ENCODE data around the gene MMP2. TPM values are rescaled to one million over a fixed set of nuclear protein-coding genes. Genes with fewer than 3 reads are reported as not detected.

The MMP2 gene
- total and polyA plus RNA-seq, 2 of the 13 experiments (the other 11 are each of a cell fraction or from before 2014, with no cell fraction given), result 0.31 to 1.3 TPM

DNA sequence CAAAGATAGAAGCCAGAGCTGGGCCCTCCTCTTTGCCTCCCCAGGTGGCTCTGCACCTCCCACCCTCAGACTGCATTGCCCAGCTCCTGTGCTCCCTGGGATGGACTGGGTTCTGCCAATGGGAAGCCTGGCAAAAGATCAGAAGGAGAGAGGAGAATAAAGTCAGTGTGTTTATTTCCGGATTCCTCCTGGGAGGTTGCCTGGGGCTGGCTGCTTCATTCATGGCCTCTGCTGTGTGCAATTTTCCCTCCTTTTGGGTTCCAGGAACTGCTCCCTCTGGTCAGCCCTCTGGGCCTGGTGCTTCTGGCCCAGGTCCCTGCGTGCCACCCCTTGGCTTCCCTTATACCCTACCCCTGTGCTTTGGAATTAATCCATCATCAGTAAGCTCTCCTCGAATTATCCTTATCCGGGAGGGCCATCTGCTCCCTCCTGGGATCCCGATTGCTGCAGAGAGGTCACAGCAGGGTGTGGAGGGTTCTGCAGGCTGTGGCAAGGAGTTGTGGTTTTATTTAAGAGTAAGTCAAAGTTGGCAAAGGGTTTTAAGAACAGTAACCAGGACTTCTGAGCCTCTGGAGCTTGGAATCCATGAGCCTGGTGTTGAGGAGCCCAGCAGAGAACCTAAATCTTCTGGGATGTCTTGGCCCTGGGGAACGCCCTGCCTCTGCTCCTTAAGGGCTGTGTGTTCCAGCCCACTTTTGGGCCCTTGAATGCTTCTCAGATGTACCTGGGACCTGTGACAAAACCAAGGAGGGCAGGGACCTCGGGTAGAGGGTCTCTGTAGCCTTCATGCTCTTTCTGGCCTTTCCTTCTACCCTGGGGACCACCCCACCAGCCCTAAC lies 8.2 kb upstream of the MMP2 start:
- no peak for ATAC-seq
- in situ Hi-C loops (cut with HindIII; ENCODE audit: extremely low pct_ligation_motif_present, low pct_unique_long_range_greater_than_20kb), result loop anchor here (25.0 kb wide), 1 partner anchor 842 kb away; no protein-coding TSS in a partner anchor
- CTCF ChIA-PET (ENCODE audit: low intra/inter-chr PET ratio, low total read pairs), result interaction anchor here (9.6 kb wide), 1 partner anchor 231 kb away, joined by 423 read pairs; no protein-coding TSS in a partner anchor
- intact Hi-C loops (cut with micrococcal nuclease; ENCODE audit: unreplicated experiment), result no loop called here
- no TSS peak for BruUV-seq (replicated peaks)
- no peaks in the 10 kb centered on the region for H4K20me1 ChIP-seq (ENCODE audit: insufficient read depth, low read length)
- H3K4me3 ChIP-seq (replicated peaks in 1 of 3; ENCODE audit: insufficient read depth in 1 of 3, low read depth in 2 of 3, low read length in 3 of 3), result no peak overlapping the region
- no peak for FAIRE-seq
- POLR2A ChIA-PET, result no interaction called here
- DNase-seq (ENCODE audit: low spot score), result no peak
- no peak overlapping the region for H3K4me2 ChIP-seq (ENCODE audit: low read depth, low read length)
- no peaks in the 10 kb centered on the region for H3K36me3 ChIP-seq (replicated peaks in 1 of 2; ENCODE audit: control insufficient read depth in 1 of 2, insufficient read depth in 2 of 2, low read length in 2 of 2)
- no peaks in the 10 kb centered on the region for H3K9me3 ChIP-seq (ENCODE audit: low read length)
- no peaks in the 10 kb centered on the region for H3K79me2 ChIP-seq (ENCODE audit: insufficient read depth, low read length)
- no peak overlapping the region for H3K27ac ChIP-seq (ENCODE audit: extremely low read length, insufficient read depth, low read length)
- 8% methylated on average over 6 of the region's 7 CpGs for WGBS (ENCODE audit: low lambda C conversion rate)
- H3K4me1 ChIP-seq (ENCODE audit: insufficient read depth, low read length), result no peaks in the 10 kb centered on the region
- H3K27me3 ChIP-seq (ENCODE audit: control insufficient read depth in 1 of 2, insufficient read depth in 2 of 2, low read length in 2 of 2), result peaks cover 0 to 15% of the 10 kb centered on the region in 2 experiments; a peak in 3 of 5 replicates
- no peak overlapping the region for H3K9ac ChIP-seq (ENCODE audit: insufficient read depth, low read depth, low read length)
- H2AFZ ChIP-seq (ENCODE audit: low read length), result no peak overlapping the region
- TF ChIP-seq AGO2 (optimal IDR thresholded peaks at IDR 0.05; ENCODE audit: low read depth, low read length) (no peak), TCF7 (IDR thresholded peaks at IDR 0.05; ENCODE audit: low read depth) (0 out of 2 replicates have a peak, but pooled peaks have one; percentile 1)

- ATAC-seq (no peak), FAIRE-seq (no peak), DNase-seq (ENCODE audit: low spot score) (no peak)
- no peaks in the 10 kb centered on the region for H3K4me1 ChIP-seq (ENCODE audit: insufficient read depth, low read length)
- no peak overlapping the region for H3K9ac ChIP-seq (ENCODE audit: insufficient read depth, low read depth, low read length)
- H3K4me3 ChIP-seq (replicated peaks in 1 of 3; ENCODE audit: insufficient read depth in 1 of 3, low read depth in 2 of 3, low read length in 3 of 3), result no peak overlapping the region
- H3K9me3 ChIP-seq (ENCODE audit: low read length), result no peaks in the 10 kb centered on the region
- ChIA-PET POLR2A (no interaction called here), CTCF (ENCODE audit: low intra/inter-chr PET ratio, low total read pairs) (no interaction called here)
- TF ChIP-seq, protein P1, sequence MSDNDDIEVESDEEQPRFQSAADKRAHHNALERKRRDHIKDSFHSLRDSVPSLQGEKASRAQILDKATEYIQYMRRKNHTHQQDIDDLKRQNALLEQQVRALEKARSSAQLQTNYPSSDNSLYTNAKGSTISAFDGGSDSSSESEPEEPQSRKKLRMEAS (IDR thresholded peaks at IDR 0.05), result no peak
- no peak for TF ChIP-seq ARNT (IDR thresholded peaks at IDR 0.05)
- TF ChIP-seq KDM5B (CRISPR knock-in tag; IDR thresholded peaks at IDR 0.05; ENCODE audit: borderline replicate concordance), result no peak
- TF ChIP-seq, protein P2, sequence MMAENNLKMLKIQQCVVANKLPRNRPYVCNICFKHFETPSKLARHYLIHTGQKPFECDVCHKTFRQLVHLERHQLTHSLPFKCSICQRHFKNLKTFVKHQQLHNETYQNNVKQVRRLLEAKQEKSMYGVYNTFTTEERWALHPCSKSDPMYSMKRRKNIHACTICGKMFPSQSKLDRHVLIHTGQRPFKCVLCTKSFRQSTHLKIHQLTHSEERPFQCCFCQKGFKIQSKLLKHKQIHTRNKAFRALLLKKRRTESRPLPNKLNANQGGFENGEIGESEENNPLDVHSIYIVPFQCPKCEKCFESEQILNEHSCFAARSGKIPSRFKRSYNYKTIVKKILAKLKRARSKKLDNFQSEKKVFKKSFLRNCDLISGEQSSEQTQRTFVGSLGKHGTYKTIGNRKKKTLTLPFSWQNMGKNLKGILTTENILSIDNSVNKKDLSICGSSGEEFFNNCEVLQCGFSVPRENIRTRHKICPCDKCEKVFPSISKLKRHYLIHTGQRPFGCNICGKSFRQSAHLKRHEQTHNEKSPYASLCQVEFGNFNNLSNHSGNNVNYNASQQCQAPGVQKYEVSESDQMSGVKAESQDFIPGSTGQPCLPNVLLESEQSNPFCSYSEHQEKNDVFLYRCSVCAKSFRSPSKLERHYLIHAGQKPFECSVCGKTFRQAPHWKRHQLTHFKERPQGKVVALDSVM (CRISPR knock-in tag; IDR thresholded peaks at IDR 0.05), result no peak
- no peak for TF ChIP-seq SRSF9 (IDR thresholded peaks at IDR 0.05; ENCODE audit: borderline replicate concordance, insufficient read depth, low read depth, low read length, poor library complexity, severe bottlenecking)
- TF ChIP-seq, protein P3, sequence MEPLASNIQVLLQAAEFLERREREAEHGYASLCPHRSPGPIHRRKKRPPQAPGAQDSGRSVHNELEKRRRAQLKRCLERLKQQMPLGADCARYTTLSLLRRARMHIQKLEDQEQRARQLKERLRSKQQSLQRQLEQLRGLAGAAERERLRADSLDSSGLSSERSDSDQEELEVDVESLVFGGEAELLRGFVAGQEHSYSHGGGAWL (CRISPR knock-in tag; IDR thresholded peaks at IDR 0.05), result no peak
- no peak for TF ChIP-seq NCOA2 (CRISPR knock-in tag; IDR thresholded peaks at IDR 0.05)
- no peak for TF ChIP-seq ZSCAN29 (CRISPR knock-in tag; conservative IDR thresholded peaks at IDR 0.05)
- peaks cover 0 to 15% of the 10 kb centered on the region in 2 experiments; a peak in 3 of 5 replicates for H3K27me3 ChIP-seq (ENCODE audit: control insufficient read depth in 1 of 2, insufficient read depth in 2 of 2, low read length in 2 of 2)
- H3K4me2 ChIP-seq (ENCODE audit: low read depth, low read length), result no peak overlapping the region
- intact Hi-C loops (cut with micrococcal nuclease; ENCODE audit: unreplicated experiment), result no loop called here
- no TSS peak for BruUV-seq (replicated peaks)
- H3K36me3 ChIP-seq (replicated peaks in 1 of 2; ENCODE audit: control insufficient read depth in 1 of 2, insufficient read depth in 2 of 2, low read length in 2 of 2), result no peaks in the 10 kb centered on the region
- 22% methylated on average over 4 of the region's 4 CpGs for WGBS (ENCODE audit: low lambda C conversion rate)
- in situ Hi-C loops (cut with HindIII; ENCODE audit: extremely low pct_ligation_motif_present, low pct_unique_long_range_greater_than_20kb), result loop anchor here (25.0 kb wide), 1 partner anchor 841 kb away; no protein-coding TSS in a partner anchor
- no peaks in the 10 kb centered on the region for H4K20me1 ChIP-seq (ENCODE audit: insufficient read depth, low read length)
- no peaks in the 10 kb centered on the region for H3K79me2 ChIP-seq (ENCODE audit: insufficient read depth, low read length)
- no peak overlapping the region for H3K27ac ChIP-seq (ENCODE audit: extremely low read length, insufficient read depth, low read length)
- no peak overlapping the region for H2AFZ ChIP-seq (ENCODE audit: low read length)
Observed at GRCh38 chr16:55471448-55472097, 7.4 kb upstream of the MMP2 start.

Data from HepG2 (cell line).